WI38 (cell line): ENCODE results near the gene RSBN1L.
"Not testable (repeated sequence)": the region's sequence is repeated elsewhere in the genome, so short reads cannot be mapped to it uniquely, and the experiment has no call there.

ENCODE experiments used
- H3K4me3 ChIP-seq: 2 replicates; pipeline ENCODE4 v1.5.1; 2011; ENCODE audit warnings: low read depth, mild to moderate bottlenecking, control low read depth, low read length
- CTCF ChIP-seq: IDR thresholded peaks from 2 replicates; pipeline ENCODE4 v1.5.1; 2012; ENCODE audit warnings: low read depth, mild to moderate bottlenecking, control low read depth, low read length

Gene RSBN1L

GRCh38 chr7:77714195-77714594, 17.9 kb downstream of the RSBN1L start:
- no peak for TF ChIP-seq CTCF
- no peak overlapping the region for H3K4me3 ChIP-seq

- not testable (repeated sequence) for H3K4me3 ChIP-seq
Measured at GRCh38 chr7:77714931-77715330, 18.7 kb downstream of the RSBN1L start.

- no peak for TF ChIP-seq CTCF
- H3K4me3 ChIP-seq = no peak overlapping the region
Measured at GRCh38 chr7:77716804-77717203, 20.5 kb downstream of the RSBN1L start.

- not testable (repeated sequence) for H3K4me3 ChIP-seq
Measured at GRCh38 chr7:77717566-77717965, 21.3 kb downstream of the RSBN1L start.

GRCh38 chr7:77727527-77727926, 31.3 kb downstream of the RSBN1L start:
- no peak for TF ChIP-seq CTCF
- no peak overlapping the region for H3K4me3 ChIP-seq

GRCh38 chr7:77727936-77728701, 31.9 kb downstream of the RSBN1L start:
- TF ChIP-seq CTCF = no peak
- no peak overlapping the region for H3K4me3 ChIP-seq

GRCh38 chr7:77729574-77730348, 33.5 kb downstream of the RSBN1L start:
- H3K4me3 ChIP-seq = no peak overlapping the region
- no peak for TF ChIP-seq CTCF

- TF ChIP-seq CTCF = no peak
Measured at GRCh38 chr7:77731716-77732115, 35.5 kb downstream of the RSBN1L start.

More at GRCh38 chr7:77731716-77732115, 35.5 kb downstream of the RSBN1L start:
- H3K4me3 ChIP-seq = no peak overlapping the region
